ENCODE results near the gene GAS2.

DNA sequence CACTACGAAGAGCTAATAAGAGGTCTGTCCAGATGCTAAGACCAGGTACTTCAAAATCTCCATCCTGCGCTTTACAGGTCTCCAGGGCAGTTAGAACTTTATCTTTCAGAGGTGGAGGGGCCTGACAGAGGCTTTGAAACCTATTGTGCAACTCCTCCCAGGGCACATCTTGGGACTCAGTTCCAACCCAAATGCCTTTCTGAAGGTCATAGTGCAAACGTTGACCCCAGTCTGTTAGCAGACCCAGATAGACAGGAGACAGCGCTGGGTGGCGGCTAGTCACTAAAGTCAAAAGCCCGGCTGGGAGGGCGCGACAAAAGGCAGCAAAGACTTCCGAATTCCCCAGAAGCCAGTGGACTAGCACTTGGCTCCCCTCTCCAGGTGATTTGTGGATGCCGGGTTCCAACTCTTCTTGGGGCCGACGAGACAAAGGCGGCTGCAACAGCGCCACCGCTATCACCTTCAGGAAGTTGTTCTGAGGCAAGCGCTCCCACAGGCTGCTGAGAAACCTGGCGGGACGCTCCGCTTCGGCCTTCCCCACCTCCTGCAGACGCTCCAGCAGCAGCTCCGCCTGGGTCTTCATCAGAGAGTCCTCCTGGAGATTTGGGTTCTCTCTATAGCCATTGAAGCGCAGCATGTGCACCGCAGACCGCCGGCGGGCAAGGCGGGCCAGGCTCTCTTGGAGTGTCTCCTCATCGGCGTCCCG lies 41.5 kb upstream of the GAS2 start:
- TF ChIP-seq REST (IDR thresholded peaks at IDR 0.05; ENCODE audit: insufficient read depth in 1 of 2, low read depth in 2 of 2, low read length in 2 of 2) (no peak), TAF1 (IDR thresholded peaks at IDR 0.05; ENCODE audit: borderline replicate concordance, insufficient read depth, low read length) (no peak), POLR2AphosphoS5 (IDR thresholded peaks at IDR 0.05; ENCODE audit: low read depth, low read length) (no peak), FOXP2 (optimal IDR thresholded peaks at IDR 0.05; ENCODE audit: borderline replicate concordance, extremely low read depth, extremely low read length, insufficient read depth) (no peak), SIN3A (IDR thresholded peaks at IDR 0.05; ENCODE audit: borderline replicate concordance, insufficient read depth, low read length) (0 out of 2 replicates have a peak, but pooled peaks have one; percentile 41)

Data from PFSK-1 (cell line).